ENCODE measurements around the gene TLE1.
"Not testable (repeated sequence)": the region's sequence is repeated elsewhere in the genome, so short reads cannot be mapped to it uniquely, and the experiment has no call there.

Gene TLE1

DNA sequence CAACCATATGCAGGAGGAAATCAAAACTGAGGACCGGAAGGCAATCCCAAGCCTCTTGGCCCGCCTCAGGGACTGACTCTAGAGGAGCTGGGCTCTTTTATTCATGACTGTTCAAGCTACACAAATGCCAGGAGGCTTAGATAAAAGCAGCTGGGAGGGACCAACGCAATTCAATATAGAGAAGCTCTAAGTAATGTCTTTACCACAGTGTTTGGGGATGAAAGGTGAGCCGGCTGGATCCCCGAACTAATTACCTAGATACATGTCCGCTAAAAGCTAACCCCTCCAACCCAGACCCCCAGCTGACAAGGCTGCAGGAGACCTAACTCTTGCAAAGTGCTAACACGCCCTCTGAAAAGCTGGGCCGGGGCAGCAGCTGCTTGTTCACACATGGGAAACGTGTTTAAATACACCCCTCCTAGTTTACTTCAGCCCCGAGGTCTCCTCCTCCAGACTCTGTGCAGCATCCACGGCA, 67.5 kb downstream of the TLE1 start:
- no peak for DNase-seq

DNA sequence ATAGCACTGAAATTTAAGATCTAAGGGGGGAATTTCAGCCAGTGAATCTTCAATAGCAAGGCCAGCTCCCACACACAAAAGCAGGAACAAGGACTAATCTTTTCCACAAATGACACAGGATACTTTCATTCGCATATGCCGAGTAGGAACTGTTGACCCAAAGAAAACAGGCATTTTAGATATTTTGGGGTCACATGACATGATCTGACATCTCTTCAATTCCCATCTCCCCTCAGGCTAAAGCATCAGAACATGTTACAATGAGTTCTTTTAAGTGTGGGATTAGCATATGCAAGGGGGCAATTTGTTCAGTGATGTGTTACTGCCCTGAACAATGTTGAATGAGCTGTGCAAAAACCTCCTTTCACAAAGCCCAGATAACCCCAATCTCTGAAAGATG, 68.2 kb downstream of the TLE1 start:
- no peak for DNase-seq

DNA sequence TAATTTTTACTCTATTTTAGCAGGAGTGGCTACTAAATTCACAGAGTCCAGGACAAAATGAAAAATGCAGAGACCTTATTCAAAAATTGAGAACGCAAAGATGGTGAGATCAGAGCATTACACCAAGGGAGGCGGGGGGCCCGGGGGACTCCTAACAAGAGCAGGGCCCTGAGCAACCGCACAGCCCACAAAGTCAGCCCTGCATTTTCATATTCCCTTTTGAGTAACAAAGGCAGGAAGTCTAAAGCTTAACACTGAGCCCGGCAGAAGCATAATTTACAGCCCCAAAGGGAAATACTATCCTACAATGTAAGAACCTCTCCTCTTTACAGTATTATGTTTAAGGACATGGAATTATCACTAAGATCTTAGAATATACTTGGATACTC, 69.4 kb downstream of the TLE1 start:
- no peak for DNase-seq

DNA sequence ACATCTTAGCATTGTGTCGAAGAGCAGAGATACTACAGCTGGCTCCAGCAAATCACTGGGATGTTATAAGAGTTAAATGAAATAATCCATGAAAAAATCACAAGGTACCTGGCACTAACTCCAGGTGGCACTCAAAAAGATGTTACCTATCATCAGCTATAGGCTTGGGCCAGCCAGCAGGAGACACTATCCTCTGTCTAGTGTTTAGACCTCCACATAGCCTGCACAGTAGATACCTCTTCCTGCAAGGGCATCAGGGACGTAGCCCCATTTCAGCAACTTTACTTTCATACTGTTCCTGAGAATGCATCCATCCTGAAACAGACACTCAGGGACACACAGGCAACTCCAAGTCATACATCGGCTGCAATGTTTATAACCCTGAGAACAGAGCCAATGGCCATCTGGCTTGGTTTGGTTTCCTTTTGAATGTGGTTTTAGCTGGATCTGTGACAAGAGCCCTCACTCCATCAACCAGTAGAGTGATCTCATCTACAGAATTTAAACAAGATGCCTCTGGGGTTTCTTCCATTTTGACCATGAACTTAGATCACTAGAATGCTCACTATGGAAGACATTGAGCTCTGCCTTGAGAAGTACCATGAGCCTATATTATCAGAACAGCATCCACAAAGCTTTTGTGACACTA, 69.9 kb downstream of the TLE1 start:
- no peak for DNase-seq

DNA sequence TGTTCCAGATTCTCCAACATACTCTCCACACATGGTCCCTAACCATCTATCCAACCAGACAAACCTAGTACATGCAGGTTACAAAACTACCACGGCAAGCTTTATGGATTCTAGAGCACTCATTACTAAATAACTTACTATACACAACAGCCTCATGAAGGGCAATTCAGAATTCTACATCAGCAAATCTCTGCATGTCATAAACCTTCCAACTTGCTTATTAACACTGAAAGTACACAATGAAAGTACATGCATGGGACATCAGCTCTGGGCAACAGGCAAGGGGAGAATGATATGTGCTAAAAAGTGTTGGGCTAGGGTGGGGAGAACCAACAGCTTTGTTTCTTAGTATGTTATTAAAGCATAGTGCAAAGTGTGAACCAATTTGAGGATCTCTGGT, 70.4 kb downstream of the TLE1 start:
- DNase-seq: no peak

DNA sequence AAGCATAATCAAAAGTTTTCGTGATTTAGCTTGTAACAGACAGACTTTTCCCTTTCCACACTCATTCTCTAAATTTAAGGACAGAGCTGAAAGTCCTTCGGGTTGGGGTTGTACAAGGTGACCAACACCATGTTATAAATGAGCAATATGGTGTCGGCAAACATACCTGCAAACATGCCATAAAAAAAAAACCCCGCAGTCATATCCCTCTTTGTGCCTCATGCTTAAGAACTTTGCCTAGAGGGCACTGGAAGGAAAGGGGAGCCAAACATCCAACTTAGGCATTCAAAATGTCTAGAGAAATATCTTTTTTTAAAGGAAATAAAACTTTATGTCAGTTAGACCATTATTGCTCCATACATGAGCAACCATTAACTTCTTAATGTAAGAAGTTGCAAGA, 73.2 kb downstream of the TLE1 start:
- no peak for DNase-seq

DNA sequence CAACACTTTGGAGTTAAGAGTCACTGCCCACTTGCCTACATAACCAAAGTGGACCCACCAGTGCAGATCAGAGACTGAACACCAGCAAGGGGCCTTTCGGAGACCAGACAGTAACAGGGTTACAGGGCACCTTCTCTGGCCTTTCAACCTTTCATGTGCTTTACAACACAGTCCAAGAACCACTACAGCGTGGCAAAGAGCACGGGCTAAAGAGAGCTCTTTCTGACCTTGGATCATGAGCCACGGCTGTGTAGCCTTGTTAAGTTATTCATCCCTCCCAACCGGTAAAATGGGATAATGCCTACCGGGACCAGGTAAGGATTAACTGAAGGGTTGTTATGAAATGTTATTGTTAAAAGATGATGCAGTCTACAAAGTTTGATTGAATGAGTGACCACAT, 75.0 kb downstream of the TLE1 start:
- DNase-seq: no peak

DNA sequence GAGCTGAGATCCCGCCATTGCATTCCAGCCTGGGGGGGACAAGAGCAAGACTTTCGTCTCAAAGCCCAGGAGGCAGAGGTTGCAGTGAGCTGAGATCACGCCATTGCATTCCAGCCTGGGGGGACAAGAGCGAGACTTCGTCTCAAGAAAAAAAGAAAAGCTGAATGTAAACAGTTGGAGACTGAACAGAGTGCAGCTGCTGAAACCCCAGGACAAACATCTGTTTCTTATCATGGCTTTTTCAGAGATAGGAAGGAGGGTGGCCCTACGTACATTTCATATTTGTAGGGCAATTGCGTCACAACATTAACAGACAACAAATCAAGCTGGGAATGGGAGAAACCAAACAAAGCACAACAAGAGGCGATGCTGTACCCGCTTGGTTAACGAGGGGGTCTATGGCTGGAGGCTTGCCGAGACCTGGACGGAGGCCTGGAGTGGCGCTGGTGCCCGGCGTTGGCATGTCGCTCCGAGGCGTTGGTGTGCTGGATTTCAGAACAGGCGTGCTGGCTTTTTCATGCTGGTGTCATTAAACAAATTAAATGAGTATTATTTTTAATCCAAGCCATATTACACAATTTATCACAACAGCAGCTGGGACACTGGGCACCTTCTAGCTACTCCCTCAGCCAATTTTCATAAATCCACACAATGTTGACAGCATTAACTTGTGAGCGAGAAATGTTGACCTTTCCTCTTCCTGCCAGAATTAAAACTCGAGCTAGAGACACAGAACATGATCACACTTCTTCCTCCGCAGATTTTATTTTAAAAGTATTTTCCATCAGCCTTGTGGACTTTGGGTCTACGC, 76.1 kb downstream of the TLE1 start:
- DNase-seq: no peak

DNA sequence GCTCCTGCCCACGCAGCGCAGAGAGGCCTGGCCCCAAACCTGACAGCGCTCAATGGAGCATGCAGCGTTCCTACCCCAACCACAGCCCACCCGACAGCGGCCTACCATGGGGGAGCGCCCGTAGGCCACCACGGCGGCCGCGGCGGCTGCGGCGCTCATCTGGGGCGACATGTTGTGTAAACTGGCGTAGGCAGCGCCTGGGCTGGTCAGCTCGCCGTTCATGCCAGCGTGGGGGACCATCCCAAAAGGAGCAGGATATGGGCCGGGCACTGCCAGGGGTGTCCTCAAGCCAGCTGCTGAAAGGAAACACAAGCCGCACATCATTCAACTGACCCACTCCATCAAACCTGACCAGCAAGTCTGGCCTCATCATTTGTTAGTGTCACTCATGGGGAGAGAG, 77.7 kb downstream of the TLE1 start:
- DNase-seq: no peak

DNA sequence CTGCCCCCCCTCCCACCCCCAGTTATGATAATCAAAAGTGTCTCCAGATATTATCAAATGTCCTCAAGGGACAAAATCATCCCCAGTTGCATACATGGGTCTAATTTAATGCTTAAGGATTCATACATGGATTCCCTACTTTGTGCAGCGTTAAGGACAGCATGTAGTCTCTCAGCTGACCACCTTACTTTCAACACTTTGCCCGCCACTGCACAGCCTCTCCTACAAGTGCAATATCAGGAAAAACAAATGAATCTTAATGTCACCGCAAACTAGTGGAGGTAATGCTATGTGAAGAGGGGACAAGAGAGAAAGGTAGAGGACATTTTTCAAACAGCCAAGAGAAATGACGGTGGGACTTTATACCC, 78.6 kb downstream of the TLE1 start:
- no peak for DNase-seq

DNA sequence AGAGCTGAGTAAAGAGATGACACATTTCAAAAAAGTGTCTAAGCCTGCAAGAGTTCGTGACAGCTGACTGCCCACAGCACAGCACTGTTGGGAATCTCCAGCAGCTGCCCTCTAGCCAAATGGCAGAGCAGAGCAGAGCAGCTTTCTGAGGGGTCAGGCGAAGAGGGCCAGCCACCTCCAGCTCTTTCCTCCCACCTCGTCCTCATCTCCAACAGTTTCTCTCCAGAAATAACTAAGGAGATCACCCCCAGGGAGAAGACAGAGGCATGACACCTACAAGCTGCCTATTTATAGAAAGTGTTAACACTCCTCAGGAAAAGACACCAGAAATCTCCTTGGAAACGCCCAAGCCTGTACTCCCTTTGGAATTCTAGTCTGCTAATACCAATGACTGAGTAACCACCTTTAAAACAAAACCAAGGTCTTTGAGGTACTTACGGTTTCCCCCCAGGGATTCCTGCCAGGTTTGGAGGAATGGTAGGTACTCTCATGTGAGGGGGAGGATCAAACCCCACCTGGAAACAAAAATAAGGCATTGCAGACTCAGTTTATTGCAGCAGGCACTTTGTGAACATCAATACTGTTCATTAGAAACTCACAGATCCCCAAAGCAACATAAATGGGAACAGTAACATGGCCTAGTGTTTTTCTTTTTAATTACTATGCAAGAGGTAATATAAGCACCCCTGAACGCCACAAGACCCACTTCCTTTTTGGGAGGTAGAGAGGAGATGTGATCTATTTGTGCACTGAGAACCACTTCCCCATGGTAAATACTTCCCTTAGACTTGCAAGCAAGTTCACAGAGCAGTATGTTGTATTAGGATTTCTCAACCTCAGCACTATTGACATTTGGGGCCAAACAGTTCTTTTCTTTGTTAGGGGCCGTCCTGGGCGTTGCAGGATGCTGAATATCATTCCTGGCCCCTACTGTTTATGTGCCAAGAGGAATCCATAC, 79.3 kb downstream of the TLE1 start:
- no peak for DNase-seq

DNA sequence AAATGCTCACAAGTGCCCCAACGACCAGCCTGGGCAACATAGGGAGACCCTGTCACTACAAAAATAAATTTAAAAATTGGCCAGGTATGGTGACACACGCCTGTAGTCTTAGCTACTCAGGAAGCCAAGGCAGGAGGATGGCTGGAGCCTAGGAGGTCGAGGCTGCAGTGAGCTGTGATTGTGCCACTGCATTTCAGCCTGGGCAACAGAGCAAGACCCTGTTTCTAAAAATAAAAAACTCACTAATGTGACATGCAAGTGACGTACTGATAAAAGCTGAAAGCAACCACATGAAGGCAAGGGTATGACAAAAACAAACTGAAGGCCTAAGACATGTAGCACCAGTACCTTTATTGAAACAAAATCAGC, 81.1 kb downstream of the TLE1 start:
- DNase-seq: no peak

DNA sequence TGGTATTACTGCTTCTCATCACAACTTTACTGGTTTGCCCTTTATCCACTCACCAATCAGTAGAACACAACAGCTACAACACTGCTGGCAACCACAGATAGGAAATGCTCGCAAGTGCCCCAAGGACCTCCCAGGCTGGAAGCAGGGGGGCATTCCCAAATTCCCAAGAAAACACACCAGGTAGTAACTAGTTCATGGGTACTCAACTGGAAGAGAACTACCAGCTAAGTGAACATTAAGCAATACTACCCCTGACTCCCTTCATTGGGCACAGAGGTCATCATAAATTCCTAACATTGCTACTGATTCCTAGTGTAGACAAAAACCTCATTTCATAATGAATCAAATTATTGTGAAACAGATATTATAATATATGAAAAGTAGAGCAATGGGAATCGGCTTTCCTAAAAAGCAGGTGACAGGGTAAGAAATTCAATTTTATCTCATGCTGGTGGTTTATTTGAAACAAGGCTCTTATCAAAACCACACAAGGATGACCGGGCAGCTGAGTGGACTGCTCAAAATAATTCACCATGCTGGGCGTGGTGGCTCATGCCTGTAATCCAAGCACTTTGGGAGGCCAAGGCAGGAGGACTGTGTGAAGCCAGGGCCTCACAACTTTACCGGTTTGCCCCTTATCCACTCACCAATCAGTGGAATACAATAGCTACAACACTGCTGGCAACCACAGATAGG, 81.6 kb downstream of the TLE1 start:
- no peak for DNase-seq

DNA sequence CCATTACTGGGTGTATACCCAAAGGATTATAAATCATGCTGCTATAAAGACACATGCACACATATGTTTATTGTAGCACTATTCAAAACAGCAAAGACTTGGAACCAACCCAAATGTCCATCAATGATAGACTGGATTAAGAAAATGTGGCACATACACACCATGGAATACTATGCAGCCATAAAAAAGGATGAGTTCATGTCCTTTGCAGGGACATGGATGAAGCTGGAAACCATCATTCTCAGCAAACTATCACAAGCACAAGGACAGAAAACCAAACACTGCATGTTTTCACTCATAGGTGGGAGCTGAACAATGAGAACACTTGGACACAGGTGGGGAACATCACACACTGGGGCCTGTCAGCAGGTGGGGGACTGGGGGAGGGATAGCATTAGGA, 83.1 kb downstream of the TLE1 start:
- not testable (repeated sequence) for DNase-seq

DNA sequence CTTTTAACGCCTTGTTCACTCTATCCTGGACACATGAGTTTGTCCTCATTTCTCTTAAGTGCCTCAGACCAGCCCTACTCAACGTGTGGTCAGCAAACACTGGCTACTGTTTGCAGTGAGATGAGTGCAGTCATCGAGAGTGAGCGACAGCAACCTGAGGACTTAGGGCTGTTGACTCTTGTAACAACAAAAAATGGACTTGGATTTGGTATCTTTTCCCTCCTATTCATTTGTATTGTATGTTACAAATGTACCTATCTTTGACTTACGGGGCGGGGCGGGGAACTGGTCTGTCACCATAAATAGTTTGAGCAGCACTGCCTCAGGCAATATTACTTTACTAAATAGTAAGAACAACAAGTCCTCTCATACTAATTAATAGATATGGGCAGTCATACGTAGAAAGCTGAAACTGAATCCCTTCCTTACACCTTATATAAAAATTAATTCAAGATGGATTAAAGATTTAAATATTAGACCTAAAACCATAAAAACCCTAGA, 84.1 kb downstream of the TLE1 start:
- DNase-seq: no peak

DNA sequence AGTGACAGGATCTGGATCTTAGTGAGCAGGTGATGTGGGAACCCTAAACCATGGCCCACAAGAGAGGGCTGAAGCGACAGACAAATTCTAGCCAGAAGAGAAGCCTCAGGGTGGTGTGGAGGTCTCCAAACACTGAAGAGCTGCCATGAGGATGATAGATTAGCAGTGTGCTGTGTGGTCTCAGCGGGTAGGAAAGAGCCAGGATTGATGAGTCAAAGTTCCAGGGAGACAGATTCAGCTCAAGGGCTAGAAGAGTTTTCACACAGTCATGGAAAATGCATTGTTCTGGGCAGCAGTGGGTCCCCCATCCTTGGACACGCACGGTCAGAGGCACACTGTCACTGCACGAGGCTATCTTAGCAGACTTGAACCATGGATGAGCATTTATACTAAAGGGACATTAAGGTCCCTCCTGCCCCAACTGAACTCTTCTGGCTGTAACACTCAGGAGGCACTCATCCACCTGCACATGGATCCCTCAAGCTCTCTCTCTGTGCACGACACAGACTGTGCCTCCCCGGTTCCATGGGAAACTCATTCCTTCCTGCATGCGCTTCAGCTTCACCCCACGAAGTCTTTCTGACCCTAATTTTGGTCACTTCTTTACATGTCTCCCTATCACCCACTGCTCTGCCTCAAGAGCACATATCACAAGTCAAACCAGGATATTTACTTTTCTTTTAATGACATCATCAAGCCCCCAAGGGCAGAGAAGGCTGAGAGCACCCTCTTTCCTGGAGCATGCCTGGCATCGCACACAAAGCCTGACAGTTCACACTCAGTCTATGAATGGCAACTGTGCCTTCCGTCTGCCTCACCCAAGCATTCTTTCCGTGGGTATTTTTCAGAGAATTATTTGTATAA, 84.8 kb downstream of the TLE1 start:
- DNase-seq: no peak

DNA sequence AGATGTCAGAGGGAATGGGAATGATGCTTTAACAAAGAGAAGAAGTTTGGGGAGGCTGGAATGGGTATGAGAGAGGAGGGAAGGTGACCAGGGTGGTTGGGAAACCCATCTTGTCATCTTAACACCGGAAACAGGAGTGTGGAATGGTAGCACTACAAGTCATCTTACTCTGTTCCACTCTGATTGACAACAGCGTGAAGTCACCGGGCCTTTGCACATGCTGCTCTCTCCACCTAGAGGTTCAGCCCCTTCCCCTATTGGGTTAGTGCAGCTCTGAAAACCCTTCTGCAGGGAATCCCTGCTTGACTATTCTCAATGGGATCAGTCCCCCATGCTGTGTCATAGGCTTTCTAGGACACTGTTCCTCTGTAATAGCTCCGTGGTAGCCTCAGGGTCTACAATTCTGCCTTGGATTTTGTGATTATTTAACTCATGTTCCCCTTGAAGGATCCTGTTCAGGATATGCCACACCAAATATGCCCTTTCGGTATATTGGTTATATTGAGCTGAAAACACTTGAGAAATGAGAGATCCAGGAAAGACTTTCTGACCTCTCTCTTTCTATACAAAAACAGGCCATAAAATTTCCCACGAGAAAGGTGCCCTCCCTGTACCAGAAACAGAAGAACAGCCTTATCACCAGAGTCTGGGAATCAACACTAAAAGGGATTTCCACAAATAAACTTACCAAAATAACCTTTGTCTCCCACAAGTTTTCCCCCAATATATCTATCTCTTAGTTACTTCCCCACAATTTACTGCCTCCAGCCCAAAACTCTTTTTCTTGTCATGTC, 86.3 kb downstream of the TLE1 start:
- DNase-seq: no peak

DNA sequence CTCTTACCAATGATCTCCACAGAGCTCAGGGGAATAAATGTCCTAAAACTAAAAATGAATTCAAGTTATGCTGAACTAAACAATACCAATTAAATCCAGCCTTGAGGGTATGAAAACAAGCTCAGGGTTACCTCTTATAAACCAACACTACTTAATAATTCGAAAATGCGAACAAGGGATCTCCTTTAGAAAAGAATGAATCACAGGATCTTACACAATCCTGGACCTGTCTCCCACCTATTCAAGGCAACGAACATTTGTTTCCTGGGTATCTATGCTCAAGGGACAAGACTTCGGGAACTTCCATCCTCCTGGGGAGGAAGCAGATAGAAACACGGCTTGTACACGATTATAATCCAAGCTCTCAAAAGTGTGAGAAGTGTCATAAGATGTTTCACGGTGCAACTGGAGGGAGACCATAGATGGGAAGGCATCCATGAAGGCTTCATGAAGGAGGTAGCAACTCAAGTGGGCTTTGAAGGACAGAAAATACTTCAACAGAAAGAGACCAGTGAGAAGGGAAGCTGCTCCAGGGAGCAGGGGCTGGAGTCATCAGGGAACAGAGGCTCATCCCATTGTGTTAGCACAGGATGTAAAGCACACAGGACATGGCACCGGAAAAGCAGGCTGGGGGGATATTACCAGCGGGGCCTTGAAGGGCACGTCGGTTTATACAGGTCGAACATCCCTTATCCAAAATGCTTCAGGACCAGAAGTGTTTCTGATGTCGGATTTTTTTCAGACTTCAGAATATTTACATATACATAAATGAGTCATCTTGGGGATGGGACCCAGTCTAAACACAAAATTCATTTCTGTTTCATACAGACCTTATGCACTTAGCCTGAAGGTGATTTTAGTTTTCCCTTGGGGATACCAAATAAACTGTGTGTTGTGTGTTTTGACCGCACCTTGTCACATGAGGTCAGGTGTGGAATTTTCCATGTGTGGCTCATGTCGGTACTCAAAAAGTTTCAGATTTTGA, 87.4 kb downstream of the TLE1 start:
- no peak for DNase-seq

DNA sequence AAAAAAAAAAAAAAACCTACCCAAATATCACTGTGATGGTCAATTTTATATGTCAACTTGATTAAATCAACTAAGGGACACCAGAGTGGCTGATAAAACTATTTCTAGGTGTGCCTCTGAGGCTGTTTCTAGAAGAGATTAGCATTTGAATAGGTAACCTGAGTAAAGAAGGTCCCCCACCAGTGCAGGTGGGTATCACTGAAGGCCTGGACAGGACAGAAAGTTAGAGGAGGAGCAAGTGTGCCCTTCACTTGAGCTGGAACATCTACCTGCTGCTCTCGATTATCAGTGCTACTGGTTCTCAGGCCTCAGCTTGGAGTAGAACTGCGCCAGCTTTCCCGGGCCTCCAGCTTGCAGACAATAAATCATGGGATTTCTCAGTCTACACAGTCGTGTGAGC, 88.7 kb downstream of the TLE1 start:
- DNase-seq: no peak

DNA sequence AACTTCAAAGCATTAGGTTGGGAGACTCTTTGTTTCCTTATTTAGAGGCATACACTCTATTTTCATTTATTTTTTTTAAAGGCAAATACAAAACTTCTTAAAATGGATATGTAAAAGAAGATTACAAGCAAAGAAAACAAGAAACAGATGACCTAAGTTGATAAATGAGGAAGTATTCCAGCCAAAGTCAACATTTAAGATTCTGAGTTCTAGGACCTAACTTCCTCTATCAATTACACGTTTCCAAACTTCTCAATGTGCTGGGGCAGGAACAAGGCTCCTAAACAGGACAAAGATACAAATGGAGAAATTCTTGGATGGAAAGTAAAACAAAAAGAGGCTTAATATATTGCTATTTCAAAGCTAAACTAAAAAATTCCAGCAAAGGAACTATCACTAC, 89.5 kb downstream of the TLE1 start:
- no peak for DNase-seq
